Liver (tissue), 9 donors: ENCODE measurements around the gene MGA. TPM values are rescaled to one million over a fixed set of nuclear protein-coding genes. Genes with fewer than 3 reads are reported as not detected.

Source experiments
- DNase-seq: peaks from one replicate; pipeline ENCODE4 v3.0.0-alpha.2; 2017; ENCODE audit warnings: low spot score
- H3K27ac ChIP-seq, 2 donors: one replicate each; pipeline ENCODE4 v1.7.0; 2013; ENCODE audit warnings: inconsistent platforms in 2 of 2, low read length in 2 of 2, control low read depth in 1 of 2, low read depth in 1 of 2, mild to moderate bottlenecking in 1 of 2
- H3K27me3 ChIP-seq, 4 donors: one replicate each; pipeline versions ENCODE4 v1.6.1 to v1.7.0; 2013; ENCODE audit warnings: low read length in 3 of 4, inconsistent platforms in 1 of 4, mild to moderate bottlenecking in 1 of 4, moderate library complexity in 1 of 4; ENCODE audit not compliant: control insufficient read depth in 4 of 4, insufficient read depth in 4 of 4
- H3K36me3 ChIP-seq, 4 donors: one replicate each; pipeline versions ENCODE4 v1.6.1 to v1.7.0; 2013; ENCODE audit warnings: low read length in 3 of 4, mild to moderate bottlenecking in 3 of 4, low read depth in 1 of 4, moderate library complexity in 1 of 4; ENCODE audit not compliant: control insufficient read depth in 4 of 4, insufficient read depth in 3 of 4
- H3K4me1 ChIP-seq, 4 donors: one replicate each; pipeline versions ENCODE4 v1.6.1 to v1.7.0; 2013; ENCODE audit warnings: low read length in 3 of 4, mild to moderate bottlenecking in 3 of 4, moderate library complexity in 1 of 4; ENCODE audit not compliant: control insufficient read depth in 4 of 4, insufficient read depth in 4 of 4
- H3K4me3 ChIP-seq, 3 donors: one replicate each; pipeline versions ENCODE4 v1.6.1 to v1.7.0; 2013; ENCODE audit warnings: low read length in 3 of 3, control low read depth in 1 of 3, low read depth in 1 of 3, mild to moderate bottlenecking in 1 of 3
- H3K9ac ChIP-seq, 2 donors: one replicate each; pipeline ENCODE4 v1.7.0; 2013; ENCODE audit warnings: low read length in 2 of 2, mild to moderate bottlenecking in 2 of 2, moderate library complexity in 2 of 2, control low read depth in 1 of 2, low read depth in 1 of 2
- H3K9me3 ChIP-seq, 4 donors: one replicate each; pipeline versions ENCODE4 v1.6.1 to v1.7.0; 2013; ENCODE audit warnings: low read length in 3 of 4; ENCODE audit not compliant: control insufficient read depth in 4 of 4
- CTCF ChIP-seq: fragments of 150-350 bp; IDR thresholded peaks from 2 replicates; pipeline ENCODE4 v1.5.1; 2017; ENCODE audit warnings: improper control_type of control experiment, low read depth, low read length; ENCODE audit not compliant: missing input control
- EGR1 ChIP-seq, 2 donors: IDR thresholded peaks; 2 replicates each; pipeline ENCODE4 v1.6.1; 2016 to 2018; ENCODE audit warnings: antibody characterized with exemption in 2 of 2, low read depth in 2 of 2
- FOXA1 ChIP-seq: IDR thresholded peaks from 2 replicates; pipeline ENCODE4 v1.6.1; 2016; ENCODE audit warnings: antibody characterized with exemption
- FOXA2 ChIP-seq: IDR thresholded peaks from 2 replicates; pipeline ENCODE4 v1.6.1; 2016; ENCODE audit warnings: antibody characterized with exemption
- HNF4A ChIP-seq, 2 donors: conservative IDR thresholded peaks; 2 replicates each; pipeline ENCODE4 v1.6.1; 2016; ENCODE audit warnings: antibody characterized with exemption in 2 of 2, mild to moderate bottlenecking in 2 of 2
- HNF4G ChIP-seq: IDR thresholded peaks from 2 replicates; pipeline ENCODE4 v1.6.1; 2016; ENCODE audit warnings: antibody characterized with exemption
- JUND ChIP-seq, 2 donors: IDR thresholded peaks; 2 replicates each; pipeline ENCODE4 v1.6.1; 2016; ENCODE audit warnings: antibody characterized with exemption in 2 of 2
- MAX ChIP-seq: IDR thresholded peaks from 2 replicates; pipeline ENCODE4 v1.6.1; 2016; ENCODE audit warnings: antibody characterized with exemption
- NR2F2 ChIP-seq: IDR thresholded peaks from 2 replicates; pipeline ENCODE4 v1.6.1; 2016; ENCODE audit warnings: antibody characterized with exemption
- RXRA ChIP-seq, 2 donors: IDR thresholded peaks; 2 replicates each; pipeline ENCODE4 v1.6.1; 2017 to 2018; ENCODE audit warnings: antibody characterized with exemption in 2 of 2, mild to moderate bottlenecking in 1 of 2
- SP1 ChIP-seq: IDR thresholded peaks from 2 replicates; pipeline ENCODE4 v1.6.1; 2018; ENCODE audit warnings: antibody characterized with exemption, mild to moderate bottlenecking
- TAF1 ChIP-seq: conservative IDR thresholded peaks from 2 replicates; pipeline ENCODE4 v1.6.1; 2016; ENCODE audit warnings: antibody characterized with exemption, mild to moderate bottlenecking
- ZBTB33 ChIP-seq: IDR thresholded peaks from 2 replicates; pipeline ENCODE4 v1.6.1; 2016; ENCODE audit warnings: antibody characterized with exemption
- WGBS: extraction: QIAGEN DNeasy Blood & Tissue Kit; methylation state at CpG from one replicate; pipeline ENCODE4 v1.1.7; 2013; 5-methylcytosine and 5-hydroxymethylcytosine counted together
- polyA plus RNA-seq, 2 donors: library from polyadenylated mRNA; stranded (reverse) in 1 of 2; unstranded in 1 of 2; fragments of 200-250 nt in 1 of 2; fragments of >200 nt in 1 of 2; fragmentation: Nextera tagmentation in 1 of 2; extraction: Ambion mirVana in 1 of 2; gene quantifications; one replicate each; pipeline versions ENCODE4 v1.2.1 to v1.2.3, GENCODE V29; 2013 to 2015
- total RNA-seq, 2 donors: library from RNA; depleted of rRNA; stranded (reverse); fragments of >200 nt; gene quantifications; one replicate each; pipeline ENCODE4 v1.2.3, GENCODE V29; 2014
- TF ChIP-seq, protein P1 (sequence below): IDR thresholded peaks from 2 replicates; pipeline ENCODE4 v1.6.1; 2016; ENCODE audit warnings: antibody characterized with exemption, mild to moderate bottlenecking
- TF ChIP-seq, protein P2 (sequence below): IDR thresholded peaks from 2 replicates; pipeline ENCODE4 v1.6.1; 2016; ENCODE audit warnings: antibody characterized with exemption
- donor health status: healthy.
- donor health status: healthy.
- donor health status: healthy.
- donor health status: healthy.
- donor health status: healthy.

The MGA gene
- total and polyA plus RNA-seq, 4 donors: 2.1 to 33.5 (median 13.2) TPM

- TF ChIP-seq FOXA1 (no peak), HNF4A (conservative IDR thresholded peaks at IDR 0.05) (no peak), CTCF (no peak), TAF1 (no peak), FOXA2 (no peak), SP1 (no peak), ZBTB33 (no peak), MAX (no peak), JUND (IDR thresholded peaks at IDR 0.05) (no peak), EGR1 (IDR thresholded peaks at IDR 0.05; ENCODE audit: low read depth in 2 of 2) (no peak), RXRA (IDR thresholded peaks at IDR 0.05) (no peak), NR2F2 (no peak)
- TF ChIP-seq, protein P1, sequence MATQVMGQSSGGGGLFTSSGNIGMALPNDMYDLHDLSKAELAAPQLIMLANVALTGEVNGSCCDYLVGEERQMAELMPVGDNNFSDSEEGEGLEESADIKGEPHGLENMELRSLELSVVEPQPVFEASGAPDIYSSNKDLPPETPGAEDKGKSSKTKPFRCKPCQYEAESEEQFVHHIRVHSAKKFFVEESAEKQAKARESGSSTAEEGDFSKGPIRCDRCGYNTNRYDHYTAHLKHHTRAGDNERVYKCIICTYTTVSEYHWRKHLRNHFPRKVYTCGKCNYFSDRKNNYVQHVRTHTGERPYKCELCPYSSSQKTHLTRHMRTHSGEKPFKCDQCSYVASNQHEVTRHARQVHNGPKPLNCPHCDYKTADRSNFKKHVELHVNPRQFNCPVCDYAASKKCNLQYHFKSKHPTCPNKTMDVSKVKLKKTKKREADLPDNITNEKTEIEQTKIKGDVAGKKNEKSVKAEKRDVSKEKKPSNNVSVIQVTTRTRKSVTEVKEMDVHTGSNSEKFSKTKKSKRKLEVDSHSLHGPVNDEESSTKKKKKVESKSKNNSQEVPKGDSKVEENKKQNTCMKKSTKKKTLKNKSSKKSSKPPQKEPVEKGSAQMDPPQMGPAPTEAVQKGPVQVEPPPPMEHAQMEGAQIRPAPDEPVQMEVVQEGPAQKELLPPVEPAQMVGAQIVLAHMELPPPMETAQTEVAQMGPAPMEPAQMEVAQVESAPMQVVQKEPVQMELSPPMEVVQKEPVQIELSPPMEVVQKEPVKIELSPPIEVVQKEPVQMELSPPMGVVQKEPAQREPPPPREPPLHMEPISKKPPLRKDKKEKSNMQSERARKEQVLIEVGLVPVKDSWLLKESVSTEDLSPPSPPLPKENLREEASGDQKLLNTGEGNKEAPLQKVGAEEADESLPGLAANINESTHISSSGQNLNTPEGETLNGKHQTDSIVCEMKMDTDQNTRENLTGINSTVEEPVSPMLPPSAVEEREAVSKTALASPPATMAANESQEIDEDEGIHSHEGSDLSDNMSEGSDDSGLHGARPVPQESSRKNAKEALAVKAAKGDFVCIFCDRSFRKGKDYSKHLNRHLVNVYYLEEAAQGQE: no peak
- Histone ChIP-seq H3K9me3 (no peaks in the 10 kb centered on the region), H3K36me3 (no peaks in the 10 kb centered on the region), H3K27me3 (no peaks in the 10 kb centered on the region), H3K9ac (no peak overlapping the region), H3K4me1 (no peaks in the 10 kb centered on the region), H3K27ac (no peak overlapping the region), H3K4me3 (no peak overlapping the region)
- WGBS: 96% methylated on average over 5 of the region's 5 CpGs
- DNase-seq: no peak
Measured at GRCh38 chr15:41782371-41783282, 122.4 kb downstream of the MGA start.

- WGBS: 54% methylated on average over 1 of the region's 1 CpG
- Histone ChIP-seq H3K4me3 (no peak overlapping the region), H3K36me3 (no peaks in the 10 kb centered on the region), H3K9me3 (no peaks in the 10 kb centered on the region), H3K27me3 (no peaks in the 10 kb centered on the region), H3K9ac (no peak overlapping the region), H3K27ac (no peak overlapping the region), H3K4me1 (no peaks in the 10 kb centered on the region)
- no peak for DNase-seq
- no peak for TF ChIP-seq CTCF
- TF ChIP-seq SP1: no peak
- TF ChIP-seq HNF4G: no peak
- no peak for TF ChIP-seq JUND (IDR thresholded peaks at IDR 0.05)
- TF ChIP-seq, protein P2, sequence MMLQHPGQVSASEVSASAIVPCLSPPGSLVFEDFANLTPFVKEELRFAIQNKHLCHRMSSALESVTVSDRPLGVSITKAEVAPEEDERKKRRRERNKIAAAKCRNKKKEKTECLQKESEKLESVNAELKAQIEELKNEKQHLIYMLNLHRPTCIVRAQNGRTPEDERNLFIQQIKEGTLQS: no peak
- TF ChIP-seq RXRA (IDR thresholded peaks at IDR 0.05): no peak
- no peak for TF ChIP-seq NR2F2
- no peak for TF ChIP-seq ZBTB33
- TF ChIP-seq EGR1 (IDR thresholded peaks at IDR 0.05; ENCODE audit: low read depth in 2 of 2): no peak
Measured at GRCh38 chr15:41783296-41783695, 123.1 kb downstream of the MGA start.
